Glutamatergic neuron (in vitro differentiated cells): ENCODE measurements around the gene SARDH. TPM values are rescaled to one million over a fixed set of nuclear protein-coding genes. Genes with fewer than 3 reads are reported as not detected.

Experiments
- DNase-seq: peaks from one replicate; pipeline ENCODE4 v3.0.0; 2022
- H3K27ac Mint-ChIP-seq: one replicate; pipeline ENCODE4 v1.8.0; 2020; ENCODE audit warnings: mild to moderate bottlenecking, mixed read lengths, inconsistent platforms; ENCODE audit not compliant: unreplicated experiment
- H3K27me3 Mint-ChIP-seq: one replicate; pipeline ENCODE4 v1.8.0; 2020; ENCODE audit warnings: mild to moderate bottlenecking, moderate library complexity, mixed read lengths, inconsistent platforms; ENCODE audit not compliant: unreplicated experiment
- H3K36me3 Mint-ChIP-seq: one replicate; pipeline ENCODE4 v1.8.0; 2020; ENCODE audit warnings: mild to moderate bottlenecking, mixed read lengths, inconsistent platforms; ENCODE audit not compliant: unreplicated experiment
- H3K4me1 Mint-ChIP-seq: one replicate; pipeline ENCODE4 v1.8.0; 2020; ENCODE audit warnings: mild to moderate bottlenecking, low read depth, mixed read lengths, inconsistent platforms; ENCODE audit not compliant: unreplicated experiment
- H3K4me3 Mint-ChIP-seq: one replicate; pipeline ENCODE4 v1.8.0; 2020; ENCODE audit warnings: mild to moderate bottlenecking, mixed read lengths, inconsistent platforms; ENCODE audit not compliant: unreplicated experiment
- H3K9me3 Mint-ChIP-seq: one replicate; pipeline ENCODE4 v1.8.0; 2020; ENCODE audit warnings: mild to moderate bottlenecking, moderate library complexity, mixed read lengths, inconsistent platforms; ENCODE audit not compliant: unreplicated experiment
- CTCF ChIP-seq: fragments of 200-600 bp; sonication (generic); IDR thresholded peaks from one replicate; pipeline ENCODE4 v1.5.0; 2021; ENCODE audit not compliant: partially characterized antibody, unreplicated experiment
- total RNA-seq: library from RNA; stranded (reverse); fragmentation: NEBNext Ultra II Directional; extraction: Animal tissue kit (Norgen Biotek cat#: 25700); gene quantifications from one replicate; pipeline ENCODE4 v1.2.1, GENCODE V29; 2021; ENCODE audit not compliant: unreplicated experiment

The SARDH gene
- total RNA-seq, 1 donor from 2014 or later = 2.0 TPM

GRCh38 chr9:133635098-133635497, 103.1 kb downstream of the SARDH start:
- no peaks in the 10 kb centered on the region for H3K36me3 Mint-ChIP-seq
- DNase-seq = peak; percentile 53
- no peak for TF ChIP-seq CTCF
- peak overlapping the region; percentile 42 for H3K4me3 Mint-ChIP-seq
- H3K9me3 Mint-ChIP-seq = peaks cover 16% of the 10 kb centered on the region
- H3K27ac Mint-ChIP-seq = peak overlapping the region; percentile 75
- peaks cover 39% of the 10 kb centered on the region for H3K4me1 Mint-ChIP-seq
- peaks cover 27% of the 10 kb centered on the region for H3K27me3 Mint-ChIP-seq

DNA sequence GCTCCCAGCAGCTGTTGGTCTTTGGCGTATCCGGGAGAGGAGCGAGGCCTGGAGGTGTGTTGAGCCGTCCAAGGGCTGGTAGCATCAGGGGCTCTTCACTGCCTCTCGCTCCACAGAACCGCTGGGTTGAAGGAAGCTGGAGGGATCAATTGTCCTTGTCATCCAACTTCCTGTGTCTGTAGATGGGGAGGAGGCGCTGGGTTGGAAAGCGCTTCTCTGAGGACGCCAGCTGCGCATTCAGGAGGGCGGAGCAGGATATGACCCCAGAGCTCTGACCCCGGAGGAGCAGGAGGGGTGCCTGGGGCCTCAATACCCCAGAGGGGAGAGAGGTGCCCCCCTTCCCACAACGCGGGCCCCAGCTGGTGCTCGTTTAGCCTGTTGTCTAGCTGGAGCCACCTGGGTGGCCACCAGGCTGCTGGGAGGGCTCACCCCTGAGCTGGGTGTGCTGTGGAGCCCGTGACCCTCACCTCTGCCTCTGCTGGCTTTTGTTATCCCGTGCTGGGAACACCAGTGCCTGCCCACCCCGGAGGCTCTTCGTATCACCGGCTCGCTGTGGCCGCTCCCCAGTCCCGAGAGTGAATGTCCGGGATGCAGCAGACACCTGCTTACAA, 104.0 kb downstream of the SARDH start:
- Mint-ChIP-seq H3K4me3 (peak overlapping the region; percentile 63), H3K27ac (peak overlapping the region; percentile 53), H3K36me3 (no peaks in the 10 kb centered on the region), H3K27me3 (peaks cover 27% of the 10 kb centered on the region), H3K9me3 (peaks cover 16% of the 10 kb centered on the region), H3K4me1 (peaks cover 39% of the 10 kb centered on the region)
- TF ChIP-seq CTCF = no peak
- DNase-seq = no peak

DNA sequence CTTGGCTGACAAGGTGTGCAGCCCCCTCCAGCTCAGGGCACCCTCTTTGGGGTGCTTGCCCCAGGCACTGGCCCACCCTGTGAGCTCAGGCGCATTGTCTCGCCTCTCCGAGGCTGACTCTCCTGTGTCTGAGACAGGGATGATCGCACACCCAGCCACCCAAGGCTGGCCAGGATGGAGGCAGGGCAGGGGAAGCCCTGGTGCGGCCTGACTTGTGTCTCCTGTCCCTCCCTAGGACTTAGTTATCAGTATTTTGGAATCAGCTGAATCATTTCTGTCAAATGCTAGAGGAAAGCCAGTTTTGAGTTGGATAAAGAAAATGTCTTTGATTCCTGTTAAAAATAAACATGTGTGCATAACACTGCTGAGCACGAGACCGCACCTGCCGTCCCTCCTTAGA, 104.5 kb downstream of the SARDH start:
- H3K27me3 Mint-ChIP-seq = peaks cover 27% of the 10 kb centered on the region
- H3K4me1 Mint-ChIP-seq = peaks cover 39% of the 10 kb centered on the region
- peak overlapping the region; percentile 63 for H3K4me3 Mint-ChIP-seq
- H3K9me3 Mint-ChIP-seq = peaks cover 16% of the 10 kb centered on the region
- peaks cover under 1% of the 10 kb centered on the region for H3K36me3 Mint-ChIP-seq
- DNase-seq = no peak
- peak overlapping the region; percentile 53 for H3K27ac Mint-ChIP-seq
- no peak for TF ChIP-seq CTCF

DNA sequence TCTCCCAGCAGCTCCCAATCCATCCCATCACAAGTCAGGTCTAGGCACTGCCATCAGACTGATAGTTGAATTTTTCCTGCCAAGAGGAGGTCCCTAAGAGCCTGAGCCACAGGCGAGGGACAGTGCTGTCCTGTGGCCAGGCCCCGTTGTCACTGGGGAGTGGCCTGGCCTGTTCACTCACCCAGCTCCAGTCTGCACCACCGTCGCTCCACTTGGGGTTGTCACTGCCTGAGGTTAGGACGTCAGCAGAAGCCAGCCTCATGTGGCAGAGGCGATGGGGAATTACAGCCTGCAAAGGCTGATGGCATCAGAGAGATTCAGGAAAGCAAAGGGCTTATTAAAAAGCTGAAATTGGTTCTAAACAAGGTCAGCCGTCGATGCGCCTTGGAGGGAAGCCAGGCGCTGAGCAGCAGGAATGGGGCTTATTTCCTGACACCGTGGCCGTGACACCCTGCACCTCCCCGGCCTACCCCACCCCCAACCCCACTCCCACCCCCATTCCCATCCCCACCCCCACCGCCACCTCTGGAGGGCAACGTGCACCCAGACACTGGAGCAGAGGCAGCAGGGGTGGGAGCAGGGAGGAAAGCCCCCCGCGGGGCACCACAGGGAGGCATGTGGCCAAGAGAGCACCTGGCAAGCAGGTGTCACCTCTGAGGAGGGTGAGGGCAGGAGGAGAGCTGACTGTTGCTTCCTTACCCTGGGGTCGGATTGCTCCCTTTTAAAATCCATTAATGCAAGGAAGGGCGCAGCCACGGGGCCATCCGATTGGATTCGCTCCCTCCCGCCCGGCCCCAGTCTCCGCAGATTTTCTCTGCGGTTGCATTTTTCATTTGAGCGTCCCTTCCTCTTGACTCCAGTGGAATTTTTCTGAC, 105.1 kb downstream of the SARDH start:
- no peak for DNase-seq
- H3K27ac Mint-ChIP-seq = peak overlapping the region; percentile 53
- H3K27me3 Mint-ChIP-seq = peaks cover 22% of the 10 kb centered on the region
- H3K36me3 Mint-ChIP-seq = peaks cover 4% of the 10 kb centered on the region
- peak overlapping the region; percentile 63 for H3K4me3 Mint-ChIP-seq
- no peak for TF ChIP-seq CTCF
- H3K9me3 Mint-ChIP-seq = peaks cover 16% of the 10 kb centered on the region
- peaks cover 38% of the 10 kb centered on the region for H3K4me1 Mint-ChIP-seq

DNA sequence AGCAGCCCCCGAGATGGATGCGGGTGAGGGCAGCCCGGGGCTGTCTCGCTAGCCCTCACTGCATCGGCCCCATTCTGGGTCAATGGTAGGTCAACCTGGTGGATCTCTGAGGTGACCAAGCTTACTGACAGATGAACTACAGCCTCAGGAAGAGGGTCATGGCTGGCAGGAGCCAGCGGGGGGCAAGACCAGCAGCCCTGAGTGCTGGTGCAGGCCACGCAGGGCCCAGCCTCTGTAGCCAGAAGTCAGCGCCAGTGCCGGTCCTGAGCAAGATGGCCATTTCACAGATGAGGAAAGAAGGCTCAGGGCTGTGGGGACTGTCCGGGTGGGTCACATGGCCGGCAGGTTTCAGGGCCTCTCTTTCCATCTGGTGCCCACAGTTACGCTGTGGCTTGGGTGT, 107.0 kb downstream of the SARDH start:
- no peak for TF ChIP-seq CTCF
- peaks cover 18% of the 10 kb centered on the region for H3K36me3 Mint-ChIP-seq
- peaks cover 31% of the 10 kb centered on the region for H3K4me1 Mint-ChIP-seq
- H3K9me3 Mint-ChIP-seq = peaks cover 19% of the 10 kb centered on the region
- no peak for DNase-seq
- peaks cover 18% of the 10 kb centered on the region for H3K27me3 Mint-ChIP-seq
- no peak overlapping the region for H3K27ac Mint-ChIP-seq
- no peak overlapping the region for H3K4me3 Mint-ChIP-seq
